Measurements from ENCODE around the gene MARF1. TPM values are rescaled to one million over a fixed set of nuclear protein-coding genes. Genes with fewer than 3 reads are reported as not detected.

Gene MARF1
- total and polyA plus RNA-seq, 9 of the 15 experiments (the other 6 are each of a cell fraction or from before 2014, with no cell fraction given): 4.7 to 33.2 (median 11.7) TPM

DNA sequence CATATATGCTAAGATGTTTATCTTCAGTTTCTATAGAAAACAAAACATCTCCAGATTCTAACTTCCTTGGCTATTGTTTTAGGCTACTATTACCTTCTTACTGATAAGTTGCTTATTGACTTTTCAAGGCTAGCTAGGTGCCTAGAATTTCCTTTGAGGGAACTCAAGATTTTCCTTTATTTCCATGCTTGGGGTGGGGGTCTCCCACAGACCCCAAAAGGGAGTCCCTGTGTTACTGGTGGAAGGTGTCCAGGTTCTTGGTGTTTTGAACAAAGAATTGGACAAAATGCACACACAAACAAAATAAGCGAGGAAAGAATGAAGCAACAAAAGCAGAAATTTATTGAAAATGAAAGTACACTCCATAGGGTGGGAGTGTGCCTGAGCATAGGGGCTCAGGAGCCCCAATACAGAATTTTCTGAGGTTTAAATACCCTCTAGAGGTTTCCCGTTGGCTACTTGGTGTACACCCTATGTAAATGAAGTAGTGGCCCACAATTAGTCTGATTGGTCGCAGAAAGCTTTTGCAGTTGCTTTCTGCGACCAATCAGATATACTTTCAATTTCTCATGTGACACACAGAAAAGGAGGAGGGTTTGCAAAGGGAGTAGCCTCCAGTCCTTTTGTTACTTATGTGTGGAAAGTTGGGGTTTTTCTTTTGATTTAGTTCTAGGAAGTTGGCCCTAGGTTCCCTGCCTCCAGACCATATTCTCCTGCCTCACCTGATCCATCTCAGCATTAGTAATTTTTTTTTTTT lies 67.5 kb downstream of the MARF1 start:
- in situ Hi-C loops (cut with MboI): no loop called here
- H3K79me2 ChIP-seq (ENCODE audit: control insufficient read depth, insufficient read depth, low read length): peaks cover 23% of the 10 kb centered on the region; the same call in 2 of the 3 replicates
- peaks cover 7% of the 10 kb centered on the region; the same call in 2 of the 3 replicates for H3K36me3 ChIP-seq (ENCODE audit: control insufficient read depth, insufficient read depth, low read length)
- no peaks in the 10 kb centered on the region; a peak in 1 of 5 replicates for H3K27me3 ChIP-seq (ENCODE audit: control insufficient read depth in 2 of 2, insufficient read depth in 2 of 2, low read length in 2 of 2)
- ATAC-seq (peak; percentile 82), FAIRE-seq (peak; percentile 87), DNase-seq (ENCODE audit: extremely low read depth in 1 of 4, low spot score in 3 of 4) (peak; percentile 64 to 89 (median 75))
- peaks cover 5% of the 10 kb centered on the region for H3K9me3 ChIP-seq (replicated peaks; ENCODE audit: control insufficient read depth, insufficient read depth, low read depth, low read length)
- intact Hi-C loops (cut with micrococcal nuclease): loop anchor here (1.0 to 10.0 kb wide), 2 partner anchors 15 to 69 kb away; partner anchors contain the start of gene MARF1
- peak overlapping the region; percentile 97 for H2AFZ ChIP-seq (ENCODE audit: low read depth, low read length)
- H3K9me1 ChIP-seq (ENCODE audit: control insufficient read depth, insufficient read depth, low read length): no peaks in the 10 kb centered on the region
- H3K4me1 ChIP-seq (replicated peaks in 1 of 2; ENCODE audit: control insufficient read depth in 2 of 2, insufficient read depth in 2 of 2, low read length in 2 of 2): peaks cover 26 to 48% of the 10 kb centered on the region in 2 experiments
- H3K4me3 ChIP-seq: no peak overlapping the region
- peak overlapping the region; percentile 75 for H3K4me2 ChIP-seq (ENCODE audit: insufficient read depth, low read length)
- BruUV-seq (replicated peaks): no TSS peak
- H3K27ac ChIP-seq (ENCODE audit: extremely low read depth, low read depth, low read length): peak overlapping the region; percentile 91
- H3K9ac ChIP-seq (ENCODE audit: insufficient read depth in 1 of 2, low read depth in 2 of 2, low read length in 2 of 2): peak overlapping the region in 1 of 2 experiments; percentile 81; a peak in 3 of 4 replicates
- CTCF ChIA-PET (ENCODE audit: low intra/inter-chr PET ratio): no interaction called here
- H4K20me1 ChIP-seq (replicated peaks; ENCODE audit: control insufficient read depth, insufficient read depth, low read length): no peaks in the 10 kb centered on the region
- POLR2A ChIA-PET: interaction anchor here (1.4 to 2.5 kb wide), 12 partner anchors 8 to 67 kb away, joined by 4 to 35 read pairs (median 12); partner anchors contain the start of gene MARF1
- WGBS (ENCODE audit: insufficient coverage, low coverage, missing lambda C conversion rate): 4% methylated on average over 4 of the region's 4 CpGs
- TF ChIP-seq ZNF551 (CRISPR knock-in tag; IDR thresholded peaks at IDR 0.05) (no peak), NCOR1 (IDR thresholded peaks at IDR 0.05) (no peak), ZBTB7A (IDR thresholded peaks at IDR 0.05; ENCODE audit: borderline replicate concordance, control insufficient read depth, low read depth, low read length) (peak; percentile 91), ZNF668 (CRISPR knock-in tag; IDR thresholded peaks at IDR 0.05) (no peak), ZNF717 (CRISPR knock-in tag; IDR thresholded peaks at IDR 0.05) (no peak), FOSL1 (tag; conservative IDR thresholded peaks at IDR 0.05) (0 out of 2 replicates have a peak, but pooled peaks have one; percentile 22), ADNP (tag; IDR thresholded peaks at IDR 0.05) (no peak)
- TF ChIP-seq, protein P1, sequence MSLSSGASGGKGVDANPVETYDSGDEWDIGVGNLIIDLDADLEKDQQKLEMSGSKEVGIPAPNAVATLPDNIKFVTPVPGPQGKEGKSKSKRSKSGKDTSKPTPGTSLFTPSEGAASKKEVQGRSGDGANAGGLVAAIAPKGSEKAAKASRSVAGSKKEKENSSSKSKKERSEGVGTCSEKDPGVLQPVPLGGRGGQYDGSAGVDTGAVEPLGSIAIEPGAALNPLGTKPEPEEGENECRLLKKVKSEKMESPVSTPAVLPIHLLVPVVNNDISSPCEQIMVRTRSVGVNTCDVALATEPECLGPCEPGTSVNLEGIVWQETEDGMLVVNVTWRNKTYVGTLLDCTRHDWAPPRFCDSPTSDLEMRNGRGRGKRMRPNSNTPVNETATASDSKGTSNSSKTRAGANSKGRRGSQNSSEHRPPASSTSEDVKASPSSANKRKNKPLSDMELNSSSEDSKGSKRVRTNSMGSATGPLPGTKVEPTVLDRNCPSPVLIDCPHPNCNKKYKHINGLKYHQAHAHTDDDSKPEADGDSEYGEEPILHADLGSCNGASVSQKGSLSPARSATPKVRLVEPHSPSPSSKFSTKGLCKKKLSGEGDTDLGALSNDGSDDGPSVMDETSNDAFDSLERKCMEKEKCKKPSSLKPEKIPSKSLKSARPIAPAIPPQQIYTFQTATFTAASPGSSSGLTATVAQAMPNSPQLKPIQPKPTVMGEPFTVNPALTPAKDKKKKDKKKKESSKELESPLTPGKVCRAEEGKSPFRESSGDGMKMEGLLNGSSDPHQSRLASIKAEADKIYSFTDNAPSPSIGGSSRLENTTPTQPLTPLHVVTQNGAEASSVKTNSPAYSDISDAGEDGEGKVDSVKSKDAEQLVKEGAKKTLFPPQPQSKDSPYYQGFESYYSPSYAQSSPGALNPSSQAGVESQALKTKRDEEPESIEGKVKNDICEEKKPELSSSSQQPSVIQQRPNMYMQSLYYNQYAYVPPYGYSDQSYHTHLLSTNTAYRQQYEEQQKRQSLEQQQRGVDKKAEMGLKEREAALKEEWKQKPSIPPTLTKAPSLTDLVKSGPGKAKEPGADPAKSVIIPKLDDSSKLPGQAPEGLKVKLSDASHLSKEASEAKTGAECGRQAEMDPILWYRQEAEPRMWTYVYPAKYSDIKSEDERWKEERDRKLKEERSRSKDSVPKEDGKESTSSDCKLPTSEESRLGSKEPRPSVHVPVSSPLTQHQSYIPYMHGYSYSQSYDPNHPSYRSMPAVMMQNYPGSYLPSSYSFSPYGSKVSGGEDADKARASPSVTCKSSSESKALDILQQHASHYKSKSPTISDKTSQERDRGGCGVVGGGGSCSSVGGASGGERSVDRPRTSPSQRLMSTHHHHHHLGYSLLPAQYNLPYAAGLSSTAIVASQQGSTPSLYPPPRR (CRISPR knock-in tag; IDR thresholded peaks at IDR 0.05; ENCODE audit: borderline replicate concordance): no peak
- TF ChIP-seq, protein P2, sequence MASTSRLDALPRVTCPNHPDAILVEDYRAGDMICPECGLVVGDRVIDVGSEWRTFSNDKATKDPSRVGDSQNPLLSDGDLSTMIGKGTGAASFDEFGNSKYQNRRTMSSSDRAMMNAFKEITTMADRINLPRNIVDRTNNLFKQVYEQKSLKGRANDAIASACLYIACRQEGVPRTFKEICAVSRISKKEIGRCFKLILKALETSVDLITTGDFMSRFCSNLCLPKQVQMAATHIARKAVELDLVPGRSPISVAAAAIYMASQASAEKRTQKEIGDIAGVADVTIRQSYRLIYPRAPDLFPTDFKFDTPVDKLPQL (IDR thresholded peaks at IDR 0.05; ENCODE audit: extremely low read depth, insufficient read length): no peak
- TF ChIP-seq, protein P3, sequence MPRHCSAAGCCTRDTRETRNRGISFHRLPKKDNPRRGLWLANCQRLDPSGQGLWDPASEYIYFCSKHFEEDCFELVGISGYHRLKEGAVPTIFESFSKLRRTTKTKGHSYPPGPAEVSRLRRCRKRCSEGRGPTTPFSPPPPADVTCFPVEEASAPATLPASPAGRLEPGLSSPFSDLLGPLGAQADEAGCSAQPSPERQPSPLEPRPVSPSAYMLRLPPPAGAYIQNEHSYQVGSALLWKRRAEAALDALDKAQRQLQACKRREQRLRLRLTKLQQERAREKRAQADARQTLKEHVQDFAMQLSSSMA (CRISPR knock-in tag; IDR thresholded peaks at IDR 0.05): no peak
- TF ChIP-seq, protein P4, sequence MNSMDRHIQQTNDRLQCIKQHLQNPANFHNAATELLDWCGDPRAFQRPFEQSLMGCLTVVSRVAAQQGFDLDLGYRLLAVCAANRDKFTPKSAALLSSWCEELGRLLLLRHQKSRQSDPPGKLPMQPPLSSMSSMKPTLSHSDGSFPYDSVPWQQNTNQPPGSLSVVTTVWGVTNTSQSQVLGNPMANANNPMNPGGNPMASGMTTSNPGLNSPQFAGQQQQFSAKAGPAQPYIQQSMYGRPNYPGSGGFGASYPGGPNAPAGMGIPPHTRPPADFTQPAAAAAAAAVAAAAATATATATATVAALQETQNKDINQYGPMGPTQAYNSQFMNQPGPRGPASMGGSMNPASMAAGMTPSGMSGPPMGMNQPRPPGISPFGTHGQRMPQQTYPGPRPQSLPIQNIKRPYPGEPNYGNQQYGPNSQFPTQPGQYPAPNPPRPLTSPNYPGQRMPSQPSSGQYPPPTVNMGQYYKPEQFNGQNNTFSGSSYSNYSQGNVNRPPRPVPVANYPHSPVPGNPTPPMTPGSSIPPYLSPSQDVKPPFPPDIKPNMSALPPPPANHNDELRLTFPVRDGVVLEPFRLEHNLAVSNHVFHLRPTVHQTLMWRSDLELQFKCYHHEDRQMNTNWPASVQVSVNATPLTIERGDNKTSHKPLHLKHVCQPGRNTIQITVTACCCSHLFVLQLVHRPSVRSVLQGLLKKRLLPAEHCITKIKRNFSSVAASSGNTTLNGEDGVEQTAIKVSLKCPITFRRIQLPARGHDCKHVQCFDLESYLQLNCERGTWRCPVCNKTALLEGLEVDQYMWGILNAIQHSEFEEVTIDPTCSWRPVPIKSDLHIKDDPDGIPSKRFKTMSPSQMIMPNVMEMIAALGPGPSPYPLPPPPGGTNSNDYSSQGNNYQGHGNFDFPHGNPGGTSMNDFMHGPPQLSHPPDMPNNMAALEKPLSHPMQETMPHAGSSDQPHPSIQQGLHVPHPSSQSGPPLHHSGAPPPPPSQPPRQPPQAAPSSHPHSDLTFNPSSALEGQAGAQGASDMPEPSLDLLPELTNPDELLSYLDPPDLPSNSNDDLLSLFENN (IDR thresholded peaks at IDR 0.05; ENCODE audit: low read depth in 2 of 2, low read length in 2 of 2): no peak
